Ovary (tissue), 9 donors: ENCODE data around the gene GNAI1. TPM values are rescaled to one million over a fixed set of nuclear protein-coding genes. Genes with fewer than 3 reads are reported as not detected.

Experiments used
- DNase-seq, 5 donors: peaks; one replicate each; pipeline ENCODE4 v3.0.0-alpha.2; 2019 to 2020
- H3K27ac ChIP-seq, 2 donors: fragments of 200-600 bp; one replicate each; pipeline versions ENCODE4 v1.5.1 to v1.8.0; 2019 to 2022
- H3K27me3 ChIP-seq: fragments of 200-600 bp; one replicate; pipeline ENCODE4 v1.8.0; 2022
- H3K36me3 ChIP-seq: fragments of 200-600 bp; sonication (generic); one replicate; pipeline ENCODE4 v1.5.1; 2019
- H3K4me1 ChIP-seq: one replicate; pipeline ENCODE4 v1.8.1; 2013; ENCODE audit warnings: mild to moderate bottlenecking, moderate library complexity; ENCODE audit not compliant: insufficient read depth
- H3K4me3 ChIP-seq: fragments of 200-600 bp; sonication (generic); one replicate; pipeline ENCODE4 v1.5.1; 2017
- H3K9me3 ChIP-seq, 2 donors: fragments of 200-600 bp in 1 of 2; sonication (generic) in 1 of 2; one replicate each; pipeline versions ENCODE4 v1.5.1 to v1.8.1; 2013 to 2019; ENCODE audit warnings: mild to moderate bottlenecking in 1 of 2, moderate library complexity in 1 of 2
- EP300 ChIP-seq: sonication (generic); formaldehyde crosslinking; IDR thresholded peaks from one replicate; pipeline ENCODE4 v1.6.1; 2017; ENCODE audit warnings: antibody characterized with exemption
- POLR2A ChIP-seq: fragments of 450-650 bp; IDR thresholded peaks from one replicate; pipeline ENCODE4 v1.6.1; 2017; ENCODE audit warnings: antibody characterized with exemption, mild to moderate bottlenecking, moderate library complexity
- WGBS, 3 donors: extraction: QIAGEN DNeasy Blood & Tissue Kit in 1 of 3; methylation state at CpG; one replicate each; pipeline versions ENCODE4 v1.1.5 to v1.1.7; 2013 to 2017; 5-methylcytosine and 5-hydroxymethylcytosine counted together
- intact Hi-C, 4 donors: fragments of 100-400 bp; cut with DNase I; formaldehyde crosslinking; loops; one replicate each; pipeline versions ENCODE4 v1.11.0 to v1.15.1; 2022 to 2023
- polyA plus RNA-seq, 2 donors: library from polyadenylated mRNA; stranded (reverse); fragments of 200-250 nt in 1 of 2; fragments of 350-450 nt in 1 of 2; fragmentation: Illumina TruSeq in 1 of 2; extraction: RNeasy Lipid Tissue Mini Kit (QIAGEN cat#74804) in 1 of 2; gene quantifications; one replicate each; pipeline ENCODE4 v1.2.3, GENCODE V29; 2013 to 2014
- total RNA-seq, 7 donors: library from RNA; depleted of rRNA in 2 of 7; stranded (reverse); fragments of >200 nt in 2 of 7; fragmentation: NEBNext Ultra II Directional in 3 of 7; extraction: Animal tissue kit (Norgen Biotek cat#: 25700) in 3 of 7; gene quantifications; one replicate each; pipeline versions ENCODE4 v1.1.0 to v1.2.4, GENCODE V29; 2016 to 2023
- TF ChIP-seq, protein P1 (sequence below), 3 donors: fragments of 450-650 bp in 2 of 3; fragments of 200-600 bp in 1 of 3; IDR thresholded peaks; one replicate each; pipeline versions ENCODE4 v1.5.1 to v1.8.0; 2016 to 2022; ENCODE audit warnings: antibody characterized with exemption in 3 of 3, mild to moderate bottlenecking in 1 of 3
- donor health status: DM: no; HTN: no; CAD: no; lungs with moderate emphysema.
- donor health status: DM: no; HTN: no; CAD: no.
- donor health status: Bipolar disorder and iron deficiency.
- donor health status: DM: yes; HTN: yes; CAD: no.
- donor health status: DM: no; HTN: no; CAD: no.
- donor health status: DM: yes; HTN: yes; CAD: no.

Gene GNAI1
- total and polyA plus RNA-seq, 9 donors: 14.9 to 51.0 (median 34.6) TPM

DNA sequence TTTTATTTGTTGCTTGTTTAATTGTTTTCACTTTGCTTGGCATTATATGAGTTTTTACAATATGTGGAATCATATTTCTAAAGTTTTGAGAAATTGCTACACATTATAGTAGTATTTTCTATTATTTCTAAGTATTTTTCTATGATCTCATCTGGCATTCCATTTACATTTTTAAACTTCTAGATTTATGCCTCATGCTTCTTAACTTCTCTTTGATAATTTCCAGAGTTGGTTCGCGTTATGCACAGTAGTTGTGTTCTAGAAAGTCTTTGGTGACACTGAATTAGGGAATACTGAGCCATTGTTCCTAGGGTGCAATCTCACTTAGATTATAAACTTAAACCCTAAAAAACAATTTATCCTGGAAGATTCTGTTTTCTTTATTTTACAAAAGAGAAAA, 129.2 kb downstream of the GNAI1 start:
- no peak overlapping the region for H3K27ac ChIP-seq
- WGBS, 3 donors: 51 to 82% (median 65%) methylated on average over 2 of the region's 2 CpGs

DNA sequence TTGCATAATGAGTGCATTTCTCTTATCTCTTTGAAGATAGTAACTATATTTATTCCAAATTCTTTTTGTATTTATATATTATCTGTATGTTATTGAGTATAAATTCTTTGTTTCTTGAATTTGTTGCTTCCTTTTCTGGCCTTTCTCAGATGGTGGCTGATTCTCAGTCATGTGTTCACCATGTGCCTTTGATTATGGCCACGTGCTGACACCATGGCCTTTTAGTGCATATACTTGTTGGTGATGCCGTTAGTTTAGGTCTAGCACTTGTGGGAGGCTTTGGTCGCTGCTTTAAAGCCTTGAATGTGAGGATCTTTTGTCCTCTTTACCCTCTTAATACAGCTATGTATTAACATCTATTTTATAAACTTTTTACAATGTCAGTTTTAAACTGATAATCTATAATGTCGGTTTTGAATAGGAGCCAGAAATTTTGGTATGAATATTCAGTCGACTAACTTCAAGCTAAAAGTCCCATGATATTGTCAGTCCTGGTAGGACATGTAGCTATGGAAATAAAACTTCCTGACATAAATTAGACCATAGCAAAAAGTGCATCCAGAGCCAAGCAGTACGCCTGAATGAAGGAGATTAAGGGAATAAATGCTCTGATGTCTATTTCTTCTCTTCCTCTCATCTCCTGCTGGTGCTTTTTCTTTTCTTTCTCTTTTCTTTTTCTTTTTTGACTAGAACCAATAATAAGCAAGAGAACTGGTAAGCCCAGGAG, 130.3 kb downstream of the GNAI1 start:
- H3K27me3 ChIP-seq: no peaks in the 10 kb centered on the region
- H3K4me1 ChIP-seq: no peaks in the 10 kb centered on the region
- 76 to 77% (median 76%) methylated on average over 6 of the region's 6 CpGs for WGBS, 3 donors
- DNase-seq: no peak
- no peak overlapping the region for H3K27ac ChIP-seq
- intact Hi-C loops: no loop called here
- no peaks in the 10 kb centered on the region for H3K36me3 ChIP-seq
- H3K9me3 ChIP-seq: no peaks in the 10 kb centered on the region
- TF ChIP-seq EP300 (no peak), POLR2A (no peak)
- TF ChIP-seq, protein P1, sequence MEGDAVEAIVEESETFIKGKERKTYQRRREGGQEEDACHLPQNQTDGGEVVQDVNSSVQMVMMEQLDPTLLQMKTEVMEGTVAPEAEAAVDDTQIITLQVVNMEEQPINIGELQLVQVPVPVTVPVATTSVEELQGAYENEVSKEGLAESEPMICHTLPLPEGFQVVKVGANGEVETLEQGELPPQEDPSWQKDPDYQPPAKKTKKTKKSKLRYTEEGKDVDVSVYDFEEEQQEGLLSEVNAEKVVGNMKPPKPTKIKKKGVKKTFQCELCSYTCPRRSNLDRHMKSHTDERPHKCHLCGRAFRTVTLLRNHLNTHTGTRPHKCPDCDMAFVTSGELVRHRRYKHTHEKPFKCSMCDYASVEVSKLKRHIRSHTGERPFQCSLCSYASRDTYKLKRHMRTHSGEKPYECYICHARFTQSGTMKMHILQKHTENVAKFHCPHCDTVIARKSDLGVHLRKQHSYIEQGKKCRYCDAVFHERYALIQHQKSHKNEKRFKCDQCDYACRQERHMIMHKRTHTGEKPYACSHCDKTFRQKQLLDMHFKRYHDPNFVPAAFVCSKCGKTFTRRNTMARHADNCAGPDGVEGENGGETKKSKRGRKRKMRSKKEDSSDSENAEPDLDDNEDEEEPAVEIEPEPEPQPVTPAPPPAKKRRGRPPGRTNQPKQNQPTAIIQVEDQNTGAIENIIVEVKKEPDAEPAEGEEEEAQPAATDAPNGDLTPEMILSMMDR (IDR thresholded peaks at IDR 0.05): no peak
- no peak overlapping the region for H3K4me3 ChIP-seq

More for the DNA sequence above, 129.2 kb downstream of the GNAI1 start:
- Histone ChIP-seq H3K9me3 (no peaks in the 10 kb centered on the region), H3K4me1 (no peaks in the 10 kb centered on the region), H3K27me3 (no peaks in the 10 kb centered on the region), H3K4me3 (no peak overlapping the region), H3K36me3 (no peaks in the 10 kb centered on the region)
- intact Hi-C loops: no loop called here
- TF ChIP-seq EP300 (no peak), POLR2A (no peak)
- TF ChIP-seq, protein P1 (IDR thresholded peaks at IDR 0.05): no peak
- DNase-seq: no peak

DNA sequence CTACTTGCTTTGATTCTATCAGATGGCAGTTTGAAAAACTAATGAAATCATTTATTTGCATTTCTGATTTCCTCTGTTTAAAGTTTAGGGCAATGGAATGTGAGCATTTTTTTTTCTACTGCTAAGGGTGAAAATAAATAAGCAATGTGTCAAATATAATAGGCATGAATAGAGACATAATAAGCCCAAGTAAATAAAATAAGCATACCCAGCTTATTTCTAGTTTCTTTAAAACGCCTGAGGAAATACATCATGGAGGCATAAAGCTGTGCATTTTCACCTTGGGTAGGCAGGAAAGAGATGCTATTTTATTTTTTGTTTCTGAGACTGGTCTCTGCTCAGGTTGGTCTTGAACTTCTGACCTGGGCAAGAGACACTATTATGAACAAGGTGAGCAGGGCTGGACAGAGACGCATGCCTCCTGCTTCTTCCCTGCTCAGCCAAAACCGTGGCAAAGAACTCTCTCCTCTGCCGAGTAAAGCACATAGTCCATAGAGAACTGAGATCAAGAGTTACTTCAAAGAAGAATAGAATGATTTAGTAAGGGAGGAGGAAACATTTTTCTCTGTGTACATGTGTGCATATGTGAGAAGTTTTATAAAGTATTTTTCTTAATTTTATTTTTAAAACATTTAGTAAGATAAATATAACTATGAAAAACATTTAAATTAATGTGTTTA, 138.1 kb downstream of the GNAI1 start:
- no peaks in the 10 kb centered on the region for H3K4me1 ChIP-seq
- no peaks in the 10 kb centered on the region for H3K36me3 ChIP-seq
- TF ChIP-seq EP300: no peak
- TF ChIP-seq, protein P1 (IDR thresholded peaks at IDR 0.05): no peak
- TF ChIP-seq POLR2A: no peak
- 74 to 81% (median 76%) methylated on average over 4 of the region's 4 CpGs for WGBS, 3 donors
- H3K27ac ChIP-seq: no peak overlapping the region
- H3K27me3 ChIP-seq: no peaks in the 10 kb centered on the region
- no peak overlapping the region for H3K4me3 ChIP-seq
- H3K9me3 ChIP-seq: no peaks in the 10 kb centered on the region
- intact Hi-C loops: no loop called here
- no peak for DNase-seq

DNA sequence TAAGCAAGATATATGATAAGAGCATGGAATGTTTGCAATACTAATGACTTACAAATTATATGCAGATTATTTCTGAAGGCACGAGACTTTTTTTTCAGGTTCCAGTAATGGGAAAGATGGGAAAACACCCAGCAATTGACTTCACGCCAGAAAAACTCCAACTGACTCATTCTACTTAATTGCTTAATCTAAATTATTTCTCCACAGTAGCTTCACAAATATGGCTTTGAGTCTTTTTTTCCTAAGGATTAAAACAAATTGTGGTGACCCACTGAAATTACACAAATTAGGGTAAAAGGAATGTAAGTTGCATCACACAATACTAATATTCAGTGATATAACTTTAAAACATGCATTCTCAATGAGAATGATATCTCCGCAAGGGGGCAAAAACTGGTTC, 138.7 kb downstream of the GNAI1 start:
- intact Hi-C loops: no loop called here
- no peaks in the 10 kb centered on the region for H3K4me1 ChIP-seq
- H3K36me3 ChIP-seq: no peaks in the 10 kb centered on the region
- no peak for DNase-seq
- WGBS, 3 donors: 62 to 73% (median 64%) methylated on average over 3 of the region's 3 CpGs
- no peak for TF ChIP-seq EP300
- TF ChIP-seq, protein P1 (IDR thresholded peaks at IDR 0.05): no peak
- H3K27me3 ChIP-seq: no peaks in the 10 kb centered on the region
- no peak overlapping the region for H3K4me3 ChIP-seq
- no peak overlapping the region for H3K27ac ChIP-seq
- H3K9me3 ChIP-seq: no peaks in the 10 kb centered on the region
